Hematopoietic multipotent progenitor cell treated with erythropoietin and hydrocortisone succinate and interleukin-3 and kit ligand, for 4 days (in vitro differentiated cells): ENCODE measurements around the gene AGXT2.
A peak's percentile ranks its signal among the peaks of the same experiment; 100 is the strongest.

Source experiments
- DNase-seq: peaks from one replicate; pipeline ENCODE4 v3.0.0-alpha.2; 2015

The AGXT2 gene, protein sequence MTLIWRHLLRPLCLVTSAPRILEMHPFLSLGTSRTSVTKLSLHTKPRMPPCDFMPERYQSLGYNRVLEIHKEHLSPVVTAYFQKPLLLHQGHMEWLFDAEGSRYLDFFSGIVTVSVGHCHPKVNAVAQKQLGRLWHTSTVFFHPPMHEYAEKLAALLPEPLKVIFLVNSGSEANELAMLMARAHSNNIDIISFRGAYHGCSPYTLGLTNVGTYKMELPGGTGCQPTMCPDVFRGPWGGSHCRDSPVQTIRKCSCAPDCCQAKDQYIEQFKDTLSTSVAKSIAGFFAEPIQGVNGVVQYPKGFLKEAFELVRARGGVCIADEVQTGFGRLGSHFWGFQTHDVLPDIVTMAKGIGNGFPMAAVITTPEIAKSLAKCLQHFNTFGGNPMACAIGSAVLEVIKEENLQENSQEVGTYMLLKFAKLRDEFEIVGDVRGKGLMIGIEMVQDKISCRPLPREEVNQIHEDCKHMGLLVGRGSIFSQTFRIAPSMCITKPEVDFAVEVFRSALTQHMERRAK

DNA sequence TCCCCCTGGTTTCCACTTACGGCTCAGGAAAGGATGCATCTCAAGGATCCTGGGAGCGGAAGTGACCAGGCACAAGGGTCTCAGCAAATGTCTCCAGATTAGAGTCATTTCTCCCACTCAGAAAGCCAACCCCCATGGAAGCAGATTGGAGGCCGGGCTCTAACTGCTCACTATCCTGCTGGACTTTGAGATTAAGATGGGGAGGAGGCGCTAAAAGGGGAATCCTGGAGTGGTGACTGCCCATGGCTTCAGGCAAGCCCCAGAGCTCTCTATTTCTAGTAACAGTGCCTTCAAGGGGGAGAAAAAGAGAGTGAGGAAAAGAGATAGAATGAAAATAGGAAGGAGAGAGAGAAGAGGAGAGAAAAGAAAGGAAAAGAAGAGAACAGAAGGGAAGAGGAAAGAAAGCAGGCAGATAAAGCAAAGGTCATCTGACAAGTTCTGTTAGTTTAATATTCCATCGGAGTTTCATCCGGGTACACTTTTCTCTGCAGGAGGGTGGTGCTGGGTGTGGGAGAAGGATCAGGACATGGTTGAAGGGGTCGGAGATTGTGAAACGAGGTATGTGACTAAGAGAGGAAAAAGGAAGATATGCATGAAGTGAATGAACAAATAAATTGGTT, at the start of gene AGXT2:
Gene AGXT2, minus strand, starts transcription at position 165 of the 620 bp plus-strand sequence. Its CDS starts 57 bp downstream, at position 108.
- no peak for DNase-seq

DNA sequence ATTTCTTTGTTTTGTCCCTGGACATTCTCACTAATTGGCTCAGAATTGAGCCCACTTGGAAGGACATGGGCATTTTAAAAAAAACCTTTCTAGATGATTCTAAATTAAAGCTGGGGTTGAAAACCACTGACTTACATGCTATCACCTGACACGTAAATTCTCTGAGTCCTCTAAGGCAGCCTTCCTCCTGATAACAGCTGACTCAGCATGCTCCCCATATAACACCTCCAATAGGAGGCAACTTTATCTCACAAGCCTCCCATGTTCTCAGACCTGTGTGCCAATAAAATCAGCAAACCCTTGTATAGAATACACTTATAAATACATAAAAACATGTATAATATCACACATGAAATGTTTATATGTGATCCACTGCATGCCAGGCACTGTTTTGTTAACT, 49.2 kb upstream of the AGXT2 start:
- no peak for DNase-seq

DNA sequence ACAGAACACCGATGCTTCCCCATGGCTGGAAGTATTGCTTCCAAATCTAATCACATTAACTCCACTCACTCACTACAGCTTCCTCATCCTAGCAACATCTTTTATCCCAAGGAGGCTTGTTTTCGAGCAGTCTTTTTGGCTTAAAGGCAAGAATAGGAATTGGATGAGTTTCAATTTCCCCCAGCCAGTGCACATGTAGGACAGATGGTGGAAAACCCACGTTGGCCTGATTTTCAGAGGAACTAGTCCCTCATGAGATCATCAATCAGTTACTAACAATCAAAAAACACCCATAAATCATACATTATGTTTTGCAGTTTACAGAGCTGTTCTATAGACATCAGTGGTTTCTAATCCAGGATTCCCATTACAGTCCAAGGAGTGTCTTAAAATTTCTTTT, 48.5 kb upstream of the AGXT2 start:
- no peak for DNase-seq

DNA sequence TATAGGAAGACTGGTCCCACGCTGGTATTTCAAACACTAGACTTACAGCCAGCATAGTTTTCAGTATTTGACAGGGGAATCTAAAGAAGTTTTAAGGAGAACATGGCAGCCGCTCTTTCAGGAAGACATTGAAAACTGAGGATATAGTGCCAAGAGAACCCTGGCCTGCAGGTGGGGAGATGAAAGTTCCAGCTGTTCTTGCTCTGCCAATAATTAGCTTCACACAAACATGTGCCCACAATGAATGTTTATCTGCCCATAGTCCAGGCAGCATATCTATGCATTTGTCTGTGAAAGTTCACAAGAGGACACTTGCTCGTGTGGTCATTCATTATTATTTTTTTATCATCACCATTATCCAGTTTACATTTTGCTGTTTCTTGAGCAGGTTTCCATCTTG, 47.6 kb upstream of the AGXT2 start:
- no peak for DNase-seq

DNA sequence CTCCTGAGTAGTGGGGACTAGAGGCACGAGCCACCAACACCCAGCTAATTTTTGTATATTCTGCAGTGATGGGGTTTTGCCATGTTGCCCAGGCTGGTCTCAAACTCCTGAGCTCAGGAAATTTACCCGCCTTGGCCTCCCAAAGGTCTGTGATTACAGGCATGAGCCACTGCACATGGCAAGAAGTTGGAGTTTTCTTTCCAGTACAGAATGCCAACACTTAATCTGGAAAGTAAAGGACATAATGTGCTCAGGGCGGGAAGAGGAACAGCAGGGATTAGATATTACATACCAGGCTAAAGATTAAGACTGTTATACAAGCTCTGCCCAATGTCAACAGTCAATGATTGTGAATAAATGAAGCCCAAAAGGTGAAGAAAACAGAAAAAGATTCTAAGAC, 47.2 kb upstream of the AGXT2 start:
- DNase-seq: no peak

DNA sequence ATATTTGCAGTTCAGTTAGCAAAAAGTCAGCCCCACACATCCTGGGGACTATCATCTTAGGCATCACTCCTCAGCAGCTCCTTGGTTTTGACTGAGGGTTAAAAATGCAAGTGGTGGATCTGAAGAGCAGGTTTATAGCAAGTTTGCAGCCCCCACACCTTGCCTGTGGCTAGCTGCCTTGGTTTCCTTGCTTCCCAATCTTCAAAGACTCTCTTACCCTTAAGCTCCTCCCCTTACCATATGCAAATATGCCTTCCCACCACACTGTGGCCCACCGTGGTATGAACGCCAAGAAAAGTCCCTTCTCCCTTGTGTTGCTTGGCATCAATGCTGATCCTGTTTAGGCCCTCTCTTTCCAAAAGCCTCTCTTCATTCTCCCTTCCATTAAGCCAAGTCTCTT, 45.0 kb upstream of the AGXT2 start:
- no peak for DNase-seq

DNA sequence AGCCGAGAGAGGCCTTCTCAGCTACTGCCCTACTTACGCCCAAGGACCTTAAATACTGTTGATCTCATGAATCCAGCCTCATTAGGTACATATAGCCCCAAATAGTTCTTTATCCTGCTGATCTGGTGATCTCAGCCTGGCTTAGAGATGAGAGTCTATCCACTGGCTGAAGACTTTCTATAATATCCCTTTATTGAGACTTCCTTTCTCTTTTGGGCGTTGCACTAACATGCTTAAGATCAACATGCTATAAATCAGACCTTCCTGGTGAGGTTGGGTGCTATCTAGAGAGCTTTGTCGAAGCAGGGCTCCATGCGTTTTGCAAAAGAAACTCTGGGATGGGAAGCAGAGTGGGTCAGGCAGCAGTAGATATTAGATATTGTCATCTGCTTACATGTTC, 44.0 kb upstream of the AGXT2 start:
- DNase-seq: no peak

DNA sequence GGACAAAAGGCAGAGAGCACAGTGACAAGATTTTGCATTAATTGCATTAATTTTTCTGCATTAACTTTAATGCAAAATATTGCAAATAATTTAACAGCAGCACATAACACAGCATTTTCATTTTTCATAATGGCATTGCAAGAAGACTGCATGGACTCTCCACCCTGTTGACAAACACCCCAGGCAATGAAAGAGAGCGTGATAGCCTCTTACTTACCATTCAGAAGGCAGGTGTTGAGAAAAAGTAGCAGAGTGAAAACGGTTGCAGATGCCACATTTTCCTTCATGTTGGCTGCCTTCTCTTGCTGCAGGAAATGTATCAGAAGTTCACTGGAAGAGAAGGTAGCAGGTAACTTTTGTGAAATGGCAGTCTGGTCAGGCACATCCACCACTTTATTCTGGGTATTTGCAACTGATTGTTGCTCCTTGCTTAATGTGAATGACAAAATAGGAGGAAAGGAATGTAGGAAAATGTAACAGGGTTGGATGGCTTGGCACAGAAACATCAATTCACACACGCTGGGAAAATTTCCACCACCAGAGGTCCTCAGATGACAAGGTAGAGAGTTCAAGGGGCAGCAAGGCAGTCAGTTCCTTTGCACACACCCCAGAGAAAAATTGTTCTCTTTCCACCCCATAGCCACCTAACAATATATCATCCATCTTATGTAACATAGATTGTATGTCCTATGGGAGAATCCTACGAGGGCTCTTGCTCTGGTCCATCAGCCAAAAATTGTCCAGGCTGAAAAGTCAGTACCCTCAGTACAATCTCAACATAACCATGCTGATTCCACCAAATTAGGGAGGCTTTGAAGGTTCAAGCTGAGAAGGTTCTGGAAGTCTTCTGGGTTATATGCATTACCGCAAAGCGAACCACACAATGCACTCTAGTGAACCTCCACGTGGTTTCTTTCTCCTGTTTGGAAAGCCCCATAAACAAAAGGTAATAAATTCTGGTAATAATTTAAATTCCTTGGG, 41.9 kb upstream of the AGXT2 start:
- DNase-seq: peak; percentile 69

DNA sequence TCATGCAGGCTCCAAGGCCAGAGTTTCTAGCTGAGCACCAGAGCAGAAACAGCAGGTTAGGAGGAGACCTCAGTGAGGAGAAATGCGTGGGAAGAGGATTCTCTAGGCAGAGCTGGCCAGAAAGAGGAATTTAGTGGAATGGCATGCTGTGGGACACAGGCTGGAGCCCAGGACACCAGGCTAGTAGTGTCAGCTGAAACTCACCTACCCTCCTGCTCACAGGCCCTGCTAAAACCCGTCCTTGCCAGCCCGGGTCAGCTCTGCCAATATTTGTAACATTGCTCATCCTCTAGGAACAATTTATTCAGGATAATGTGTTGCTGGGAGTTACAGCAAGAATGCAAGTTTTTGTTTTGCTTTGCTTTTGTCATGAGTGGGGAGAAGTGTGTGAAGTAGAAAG, 40.2 kb upstream of the AGXT2 start:
- DNase-seq: no peak

DNA sequence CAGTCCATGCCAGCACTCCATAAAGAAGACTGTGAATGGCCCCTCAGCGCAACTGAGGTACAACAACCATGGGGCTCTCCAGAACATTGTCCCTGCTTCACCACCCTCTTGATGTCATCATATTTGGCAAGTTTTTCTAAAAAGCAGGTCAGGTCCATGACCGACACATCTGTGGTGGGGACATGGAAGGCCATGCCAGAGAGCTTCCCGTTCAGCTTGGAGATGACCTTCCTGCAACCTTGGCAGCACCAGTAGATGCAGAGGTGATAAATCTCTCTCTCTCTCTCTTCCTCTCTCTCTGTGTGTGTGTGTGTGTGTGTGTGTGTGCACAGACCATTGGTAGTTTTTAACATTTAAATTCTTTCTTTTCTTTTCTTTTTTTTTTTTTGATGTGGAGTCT, 35.4 kb upstream of the AGXT2 start:
- no peak for DNase-seq

DNA sequence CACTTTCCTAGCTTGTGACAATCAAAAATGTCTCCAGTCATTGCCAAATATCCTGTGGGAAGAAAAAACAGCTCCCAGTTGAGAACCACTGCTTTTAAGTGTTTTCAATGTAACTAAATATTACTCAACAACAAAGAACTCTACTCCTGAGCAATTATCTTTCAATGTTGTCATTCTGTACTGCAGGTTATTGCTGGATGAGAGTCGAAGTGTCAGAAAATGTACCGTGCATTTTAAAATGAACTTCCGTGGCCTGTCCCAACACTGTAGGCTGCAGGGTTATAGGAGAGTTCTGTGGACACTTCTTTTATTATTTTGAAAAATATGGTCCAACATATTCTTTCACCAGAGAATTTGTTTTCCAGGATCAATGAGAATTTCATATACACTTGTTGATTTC, 34.8 kb upstream of the AGXT2 start:
- DNase-seq: no peak

DNA sequence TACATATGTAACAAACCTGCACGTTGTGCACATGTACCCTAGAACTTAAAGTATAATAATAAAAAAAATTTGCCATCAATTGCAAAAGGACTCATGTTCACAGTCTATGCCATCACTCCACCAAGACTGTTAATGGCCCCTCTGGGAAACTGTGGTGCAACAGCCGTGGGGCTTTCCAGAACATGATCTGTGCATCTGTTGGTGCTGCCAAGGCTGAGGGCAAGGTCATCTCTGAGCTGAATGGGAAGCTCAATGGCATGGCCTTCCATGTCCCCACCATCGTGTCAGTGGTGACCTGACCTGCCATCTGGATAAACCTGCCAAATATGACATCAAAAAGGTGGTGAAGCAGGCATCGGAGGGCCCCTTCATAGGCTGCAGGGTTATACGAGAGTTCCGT, 33.4 kb upstream of the AGXT2 start:
- DNase-seq: no peak

DNA sequence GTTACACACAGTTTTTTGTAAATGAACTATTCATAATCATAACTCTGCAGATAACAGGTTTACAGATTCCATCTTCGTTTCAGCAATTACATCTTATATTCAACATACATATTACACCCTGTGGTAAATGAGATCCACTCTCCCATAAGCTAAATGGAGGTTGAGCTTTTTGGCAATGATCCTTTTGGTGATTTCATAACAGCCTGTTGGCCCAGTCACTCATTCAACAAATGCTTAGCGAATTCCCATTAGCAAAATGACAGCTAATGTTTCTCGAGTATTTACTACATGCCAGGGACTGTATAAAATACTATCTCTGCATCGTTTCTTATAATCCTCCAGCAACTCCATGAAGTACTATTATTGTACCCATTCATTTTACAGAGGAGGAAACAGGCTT, 25.4 kb upstream of the AGXT2 start:
- DNase-seq: no peak

DNA sequence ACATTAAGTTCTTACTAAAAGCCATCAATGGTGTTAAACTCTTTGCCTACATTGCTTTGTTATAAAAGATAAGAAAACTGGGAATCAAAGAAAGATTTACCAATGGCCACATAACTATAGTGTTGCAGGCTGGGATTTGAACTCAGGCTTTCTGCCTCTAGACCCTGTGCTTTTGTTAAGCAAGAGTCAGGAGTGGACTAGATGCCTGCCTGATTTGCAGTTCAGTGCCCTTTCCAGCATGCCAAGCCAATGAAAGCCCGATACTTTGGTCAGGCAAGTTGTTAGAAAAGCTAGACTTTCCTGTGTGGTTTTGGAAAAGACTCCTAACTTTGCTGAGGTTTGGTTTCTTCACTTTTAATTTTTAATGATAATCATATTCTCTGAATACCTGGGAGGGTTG, 21.4 kb upstream of the AGXT2 start:
- no peak for DNase-seq

DNA sequence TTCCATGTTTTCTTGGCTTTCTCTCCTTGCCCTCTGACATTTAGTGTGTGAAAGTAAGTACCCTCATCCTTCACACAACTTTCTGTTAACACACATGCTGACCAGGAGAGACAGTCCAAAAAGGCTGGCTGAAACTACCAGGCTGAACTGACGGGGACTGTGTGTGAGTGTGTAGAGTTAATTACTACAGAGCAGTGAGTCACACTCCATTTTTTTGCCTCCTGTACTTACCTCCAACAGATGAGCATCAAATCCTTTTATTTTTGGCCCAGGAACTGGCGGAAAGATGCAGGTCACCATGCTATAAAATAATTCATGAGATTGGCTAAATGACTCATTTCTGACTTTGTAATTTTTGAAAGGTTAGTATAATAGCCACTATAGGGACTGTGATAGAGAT, 20.2 kb upstream of the AGXT2 start:
- no peak for DNase-seq

DNA sequence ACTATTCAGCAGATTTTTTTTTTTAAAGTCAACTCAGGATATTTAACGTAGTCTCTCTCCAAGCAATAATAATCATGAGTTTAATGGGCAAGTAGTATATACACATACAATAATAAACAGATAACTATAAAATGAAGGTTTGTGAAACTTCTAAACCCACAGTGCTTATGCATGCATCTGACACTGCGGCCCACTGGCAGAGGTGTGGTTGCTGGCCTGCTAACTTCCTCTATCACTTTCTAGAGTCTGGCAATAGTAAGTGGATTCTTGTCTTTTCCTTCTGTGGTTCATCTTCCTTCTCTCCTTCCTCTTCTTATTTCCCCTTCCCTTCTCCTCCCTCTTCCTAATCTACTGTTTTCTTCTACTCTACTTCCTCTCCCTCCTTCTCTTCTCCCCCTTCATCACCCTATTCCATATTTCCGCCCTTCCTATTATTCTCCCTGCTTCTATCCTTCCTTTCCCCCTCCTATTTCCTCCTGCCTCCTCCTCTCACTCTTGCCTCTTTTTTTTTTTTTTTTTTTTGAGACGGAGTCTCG, 18.6 kb upstream of the AGXT2 start:
- no peak for DNase-seq

DNA sequence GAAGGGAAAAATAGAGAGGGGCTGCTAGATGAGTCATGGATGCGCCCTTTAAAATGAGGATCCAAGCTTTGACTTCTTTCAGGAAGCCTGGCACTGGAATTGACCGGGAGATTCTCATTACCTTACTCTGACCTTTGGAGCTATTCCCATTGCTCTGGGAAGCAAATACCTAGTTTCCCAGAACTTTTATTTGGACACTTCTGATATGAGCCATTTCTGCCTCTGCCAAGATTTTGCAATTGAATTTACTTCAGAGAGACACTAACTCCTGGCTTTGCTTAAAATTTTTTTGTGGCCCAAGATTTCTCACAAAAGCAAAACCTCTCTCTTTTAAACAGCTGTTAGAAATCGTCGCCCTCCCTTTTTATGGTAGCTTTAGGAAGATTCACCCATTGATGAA, 15.7 kb upstream of the AGXT2 start:
- no peak for DNase-seq

DNA sequence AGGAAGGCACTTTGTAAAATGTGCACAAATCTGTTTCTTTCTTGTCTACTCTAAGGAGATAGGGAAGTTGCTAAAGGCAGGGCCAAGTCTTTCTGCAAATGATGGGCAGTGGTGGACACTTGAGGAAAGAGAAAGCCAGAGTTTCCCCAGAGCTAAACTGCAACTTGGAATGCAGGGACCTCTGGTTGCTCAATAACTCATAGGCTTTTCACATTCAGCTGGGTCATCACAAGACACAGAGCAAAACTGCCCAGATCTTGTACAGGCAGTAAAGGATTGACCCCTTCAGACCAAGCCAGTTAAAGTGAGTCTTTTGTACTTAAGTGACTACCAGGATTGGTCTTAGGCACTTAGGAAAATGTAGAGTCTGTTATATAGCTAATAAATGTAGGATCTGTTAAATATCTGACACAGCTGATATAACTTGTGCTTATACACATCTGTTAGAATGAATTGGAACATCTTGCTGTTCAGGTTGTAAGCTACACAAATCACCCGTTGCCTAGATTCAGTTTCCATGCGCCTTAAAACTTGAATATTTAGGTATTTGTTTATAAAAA, 13.5 kb upstream of the AGXT2 start:
- no peak for DNase-seq

DNA sequence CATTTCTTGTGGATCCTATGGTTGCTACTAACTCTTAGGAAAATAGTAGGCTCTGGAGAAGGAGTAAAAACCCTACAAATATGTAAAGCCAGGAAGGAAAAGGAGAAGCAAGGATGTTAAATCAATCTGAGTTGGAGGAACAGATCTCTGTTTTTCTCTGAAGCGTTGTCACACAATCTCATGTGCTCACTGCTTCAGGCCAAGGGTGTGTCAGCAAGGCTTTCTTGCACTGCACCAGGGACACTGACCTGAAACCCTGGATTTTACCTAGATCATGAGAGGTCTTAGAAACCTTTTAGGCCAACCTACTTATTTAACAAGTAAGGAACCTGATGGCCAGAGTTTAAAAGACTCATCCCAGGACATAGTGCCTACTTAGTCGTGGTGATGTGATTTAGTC, 12.5 kb upstream of the AGXT2 start:
- DNase-seq: no peak

DNA sequence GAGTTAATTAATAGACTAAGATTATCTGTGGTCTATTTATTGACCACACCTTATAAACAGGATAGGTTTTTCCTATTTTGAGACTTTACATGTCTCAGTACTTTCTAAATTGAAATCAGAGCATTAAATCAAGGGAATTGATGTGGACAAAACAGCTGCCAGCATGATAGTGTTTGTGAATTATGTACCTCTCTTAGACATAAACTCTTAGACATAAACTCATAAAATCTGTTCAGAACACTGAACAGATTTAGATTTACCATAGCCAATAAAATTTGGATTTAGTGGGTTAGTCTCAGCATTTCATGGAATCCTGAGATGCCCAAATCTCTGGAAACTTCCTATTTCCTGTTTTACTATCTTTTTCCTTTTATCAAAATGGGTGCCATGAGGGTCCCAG, 11.5 kb upstream of the AGXT2 start:
- no peak for DNase-seq

DNA sequence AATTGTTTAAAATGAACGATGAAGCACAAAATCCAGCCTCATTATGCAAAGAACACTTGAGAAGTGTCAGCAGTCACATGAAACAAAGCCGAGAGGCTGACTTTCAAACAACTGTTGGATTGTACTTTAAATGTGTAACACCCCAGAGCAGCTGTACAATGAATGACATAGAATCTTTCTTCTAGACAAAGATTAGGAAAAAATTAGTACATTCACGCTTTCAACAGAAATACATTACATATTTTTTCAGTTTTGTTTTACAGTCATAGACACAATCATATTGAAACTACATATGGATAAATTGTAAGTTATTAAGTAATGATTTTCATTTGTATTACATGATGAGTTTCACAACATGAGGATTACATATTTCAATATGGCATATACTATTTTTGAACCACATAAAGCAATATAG, 10.6 kb upstream of the AGXT2 start:
- no peak for DNase-seq

DNA sequence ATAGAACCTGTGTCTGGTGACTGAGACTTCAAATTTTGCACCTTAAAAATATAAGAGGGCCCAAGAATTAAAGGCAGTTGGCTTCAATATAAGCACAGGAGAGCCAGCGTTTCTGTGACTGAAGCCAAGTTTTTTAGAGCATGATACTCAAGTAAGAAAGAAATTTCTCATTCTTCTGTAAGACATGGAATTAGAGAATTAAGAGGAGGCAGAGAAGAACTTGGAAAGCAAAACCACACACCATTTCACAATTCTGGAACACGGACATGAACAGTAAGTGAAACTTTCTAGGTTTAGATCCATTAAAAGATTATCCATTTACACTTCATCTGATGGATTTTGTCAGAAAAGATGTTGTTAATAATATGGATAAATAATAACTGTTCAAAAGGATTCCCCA, 8.9 kb upstream of the AGXT2 start:
- no peak for DNase-seq

DNA sequence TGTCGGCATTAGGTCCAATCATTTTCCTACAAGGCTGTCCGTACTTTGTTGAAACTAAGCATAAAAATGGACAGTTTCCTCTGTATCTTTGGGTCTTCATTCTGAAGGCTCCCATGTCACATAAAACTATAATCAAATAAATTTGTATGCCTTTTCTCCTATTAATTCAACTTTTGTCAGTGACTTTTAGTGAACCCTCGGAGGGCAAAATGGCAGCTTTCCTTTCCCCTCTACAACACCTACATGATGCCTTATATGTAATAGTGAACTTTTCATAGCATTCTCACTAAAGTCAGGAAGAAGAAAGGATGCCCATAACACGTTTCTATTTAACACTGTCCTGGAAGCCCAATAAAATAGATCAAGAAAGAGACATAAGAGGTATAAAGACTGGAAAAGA, 5.1 kb upstream of the AGXT2 start:
- DNase-seq: no peak
